Hematopoietic multipotent progenitor cell treated with erythropoietin and hydrocortisone succinate and interleukin-3 and kit ligand, for 4 days (in vitro differentiated cells): ENCODE results near the gene LTBP3.
A peak's percentile ranks its signal among the peaks of the same experiment; 100 is the strongest.
"Not testable (repeated sequence)": the region's sequence is repeated elsewhere in the genome, so short reads cannot be mapped to it uniquely, and the experiment has no call there.

Experiments
- DNase-seq: peaks from one replicate; pipeline ENCODE4 v3.0.0-alpha.2; 2015

LTBP3 gene

DNA sequence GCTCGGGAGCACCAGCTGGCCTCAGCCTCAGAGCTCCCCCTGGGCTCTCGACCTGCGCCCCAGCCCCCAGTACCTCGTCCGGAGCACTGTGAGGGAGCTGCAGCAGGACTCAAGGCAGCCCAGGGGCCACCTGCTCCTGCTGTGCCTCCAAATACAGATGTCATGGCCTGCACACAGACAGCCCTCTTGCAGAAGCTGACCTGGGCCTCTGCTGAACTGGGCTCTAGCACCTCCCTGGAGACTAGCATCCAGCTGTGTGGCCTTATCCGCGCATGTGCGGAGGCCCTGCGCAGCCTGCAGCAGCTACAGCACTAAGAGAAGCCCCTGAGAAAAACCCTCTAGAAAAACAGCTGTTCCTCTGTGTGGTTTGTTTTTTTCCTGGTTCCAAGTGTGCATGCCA, 13.3 kb upstream of the LTBP3 start:
- DNase-seq, result no peak

DNA sequence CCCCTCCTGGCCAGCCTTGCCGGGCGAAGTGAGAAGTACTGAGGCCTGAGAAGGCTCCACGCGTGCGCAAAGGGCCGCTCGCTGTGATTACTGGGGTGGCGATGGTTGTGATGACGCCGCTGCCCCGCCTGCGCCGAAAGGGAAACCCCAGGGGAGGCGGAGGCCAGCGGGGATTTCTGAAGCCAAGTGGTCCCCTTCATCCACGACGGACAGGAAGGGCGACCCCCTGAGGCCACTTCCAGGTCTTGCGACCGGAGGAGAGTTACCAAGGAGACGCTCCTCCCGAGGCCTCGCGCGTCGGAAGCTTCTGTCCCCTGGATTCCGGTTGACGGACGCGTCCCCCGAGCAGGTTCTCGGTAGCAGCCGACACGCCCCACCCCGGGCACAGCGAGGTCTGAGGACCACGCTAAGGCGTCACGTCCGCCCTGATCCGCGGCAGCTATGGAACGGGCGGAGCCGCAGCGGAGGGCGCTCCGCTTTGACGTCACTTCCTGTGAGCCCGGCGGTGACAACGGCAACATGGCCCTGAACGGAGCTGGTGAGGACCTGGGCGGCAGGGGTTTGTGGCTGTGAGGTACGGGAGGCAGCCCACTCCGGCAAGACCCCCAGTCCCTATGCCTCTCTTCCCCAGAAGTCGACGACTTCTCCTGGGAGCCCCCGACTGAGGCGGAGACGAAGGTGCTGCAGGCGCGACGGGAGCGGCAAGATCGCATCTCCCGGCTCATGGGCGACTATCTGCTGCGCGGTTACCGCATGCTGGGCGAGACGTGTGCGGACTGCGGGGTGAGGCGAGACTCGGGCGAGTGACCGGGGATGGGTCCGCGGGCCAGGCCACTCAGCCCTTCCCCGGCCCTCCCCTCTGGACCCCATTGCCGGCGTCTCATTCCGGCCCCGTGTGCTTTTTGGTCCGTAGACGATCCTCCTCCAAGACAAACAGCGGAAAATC, 12.1 kb upstream of the LTBP3 start, which contains the start of gene ZNRD2:
Gene ZNRD2, plus strand, starts transcription at position 505 of the 946 bp plus-strand sequence. Its CDS starts 15 bp downstream, at position 520.
- peak; percentile 99 for DNase-seq

DNA sequence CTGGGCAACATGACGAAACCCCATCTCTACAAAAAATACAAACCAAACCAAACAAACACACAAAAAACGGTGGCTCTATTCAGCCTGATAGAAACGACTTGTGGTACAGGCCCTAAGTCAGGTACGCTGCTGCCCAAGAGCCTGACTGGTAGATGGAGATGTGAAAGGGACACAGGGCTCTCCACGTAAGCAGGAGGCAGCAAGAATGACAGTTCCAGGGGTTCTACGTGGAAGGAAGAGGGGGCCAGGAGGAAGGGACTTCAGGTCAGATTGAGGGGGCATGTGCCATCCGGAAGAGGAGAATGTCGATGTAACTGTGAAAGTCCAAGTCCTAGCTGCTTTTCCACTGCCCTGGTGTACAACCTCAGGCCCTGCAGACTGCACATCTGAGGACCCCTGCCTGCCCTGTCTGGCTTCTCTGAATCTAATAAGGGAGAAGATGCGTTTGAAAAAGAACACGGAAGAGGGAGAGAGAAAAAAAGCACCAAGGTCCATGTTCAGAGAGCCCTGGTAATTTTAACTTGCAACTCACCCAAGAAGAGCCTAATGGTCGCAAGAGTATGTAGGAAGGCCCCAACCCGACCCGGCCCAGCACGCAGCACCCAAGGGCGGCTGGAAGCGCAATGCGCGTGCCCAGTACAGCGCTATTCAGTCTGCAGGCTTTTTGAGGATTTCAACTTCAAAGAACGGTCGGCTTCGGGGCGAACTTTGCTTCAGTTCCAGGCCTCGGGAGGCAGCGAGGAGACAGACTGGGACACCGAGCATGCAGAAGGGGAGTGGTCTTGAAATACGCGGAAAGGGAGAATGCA, 11.2 kb upstream of the LTBP3 start:
- no peak for DNase-seq

DNA sequence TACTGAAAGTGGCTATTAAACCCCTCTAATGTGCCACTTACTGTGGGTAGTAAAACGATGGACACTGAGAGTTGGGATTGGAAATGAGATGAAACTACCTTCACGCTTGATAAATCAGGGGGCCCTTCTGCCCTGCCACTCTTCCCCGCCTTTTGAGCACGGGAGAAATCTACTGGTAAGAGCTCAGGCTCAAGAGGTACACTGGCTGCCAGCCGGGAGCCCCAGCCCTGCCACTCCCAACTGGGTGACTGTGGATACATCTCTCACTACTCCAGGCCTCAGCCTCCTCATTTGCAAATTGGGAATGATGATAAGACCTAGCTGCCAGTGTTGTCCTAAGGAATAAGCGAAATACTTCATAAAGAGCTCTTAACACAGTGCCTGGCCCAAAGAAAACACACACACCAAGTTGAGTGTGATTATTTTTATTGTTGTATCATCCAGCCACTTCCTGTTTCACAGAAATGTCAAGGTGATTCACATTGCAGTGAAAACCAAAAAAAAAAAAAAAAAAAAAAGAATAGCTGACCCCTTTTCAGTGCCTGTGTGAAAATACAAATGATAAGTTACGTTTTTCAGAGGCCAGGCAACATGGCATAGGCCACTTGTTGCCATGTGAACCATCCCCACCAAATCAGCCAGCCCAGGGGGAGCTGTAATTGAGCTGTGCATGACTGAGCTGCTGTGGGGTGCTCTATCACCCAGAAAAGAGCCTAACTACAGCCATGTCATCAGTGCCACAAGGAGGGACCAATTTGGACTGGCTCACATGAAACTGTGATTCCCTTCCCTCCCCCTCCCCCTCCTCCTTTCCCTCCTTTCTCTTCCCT, 7.7 kb upstream of the LTBP3 start:
- DNase-seq, result no peak

DNA sequence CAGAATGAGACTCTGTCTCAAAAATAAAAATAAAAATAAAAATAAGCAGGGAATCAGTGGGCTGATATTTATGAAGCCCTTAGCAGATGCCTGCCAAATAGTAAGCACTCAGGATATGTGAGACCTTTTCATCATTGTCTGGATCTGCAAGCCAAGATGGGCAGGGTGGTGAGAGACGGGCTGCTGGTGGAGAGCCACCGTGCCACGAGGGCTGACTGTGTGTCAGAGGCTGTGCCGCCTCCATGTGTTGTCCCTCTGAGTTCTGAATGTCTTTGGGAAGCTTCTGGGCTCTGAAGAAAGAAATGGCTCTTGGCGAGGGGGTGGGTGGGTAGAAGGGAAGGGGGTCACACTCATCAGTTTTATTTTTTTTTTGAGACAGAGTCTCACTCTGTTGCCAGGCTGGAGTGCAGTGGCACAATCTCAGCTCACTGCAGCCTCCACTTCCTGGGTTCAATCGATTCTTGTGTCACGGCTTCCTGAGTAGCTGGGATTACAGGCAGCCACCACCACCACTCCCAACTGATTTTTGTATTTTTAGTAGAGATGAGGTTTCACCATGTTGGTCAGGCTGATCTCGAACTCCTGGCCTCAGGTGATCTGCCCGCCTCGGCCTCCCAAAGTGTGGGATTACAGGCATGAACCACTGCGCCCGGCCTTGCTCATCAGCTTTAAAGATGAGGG, 6.9 kb upstream of the LTBP3 start:
- not testable (repeated sequence) for DNase-seq

DNA sequence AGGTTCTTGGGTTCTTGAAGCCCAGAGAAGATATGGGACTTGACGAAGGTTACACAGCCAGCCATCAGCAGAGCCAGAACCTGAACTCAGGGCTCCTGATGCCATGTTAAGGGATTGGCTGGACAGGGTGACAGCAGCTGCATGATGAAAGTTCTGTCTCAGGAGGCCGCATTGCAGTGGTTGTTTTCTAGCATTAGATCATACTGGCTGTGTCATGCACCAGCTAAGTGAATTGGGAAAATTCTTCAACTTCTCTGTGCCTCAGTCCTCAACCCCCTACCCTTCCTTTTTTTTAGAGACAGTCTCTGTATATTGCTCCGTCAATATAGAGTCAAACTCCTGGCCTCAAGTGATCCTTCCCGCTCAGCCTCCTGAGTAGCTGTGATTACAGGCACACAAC, 5.4 kb upstream of the LTBP3 start:
- no peak for DNase-seq

DNA sequence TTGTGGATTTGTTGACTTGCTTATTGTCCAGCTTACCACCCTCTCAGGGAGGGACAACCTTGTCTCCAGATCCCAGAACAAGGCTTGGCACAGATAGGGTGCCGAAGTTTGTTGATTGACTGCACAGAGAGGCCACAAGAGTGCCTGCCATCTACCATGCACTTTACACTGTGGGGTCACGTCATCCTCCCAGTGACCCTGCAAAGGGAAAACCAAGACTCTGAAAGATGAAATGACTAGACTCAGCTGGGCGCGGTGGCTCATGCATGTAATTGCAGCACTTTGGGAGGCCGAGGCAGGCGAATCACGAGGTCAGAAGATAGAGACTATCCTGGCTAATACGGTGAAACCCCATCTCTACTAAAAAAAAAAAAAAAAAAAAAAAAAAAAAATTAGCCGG, 4.6 kb upstream of the LTBP3 start:
- DNase-seq, result no peak

DNA sequence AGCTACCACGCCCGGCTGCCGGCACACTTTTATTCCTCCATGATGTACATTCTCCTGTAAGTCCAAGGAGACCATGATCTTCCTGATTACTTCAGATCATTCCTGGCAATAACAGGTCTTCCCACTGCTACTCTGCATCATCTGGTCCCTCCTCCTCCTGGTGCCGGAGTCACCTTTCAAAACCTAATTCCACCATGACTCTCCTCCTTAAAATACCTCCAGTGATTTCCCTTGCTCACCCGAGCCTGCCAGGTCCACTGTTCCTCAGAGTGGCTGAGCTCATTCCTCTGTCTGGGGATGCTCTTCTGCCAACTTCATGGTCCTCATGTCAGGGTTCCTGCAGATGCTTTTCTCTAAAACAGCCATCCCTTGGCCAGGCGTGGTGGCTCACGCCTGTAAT, 3.9 kb upstream of the LTBP3 start:
- no peak for DNase-seq

DNA sequence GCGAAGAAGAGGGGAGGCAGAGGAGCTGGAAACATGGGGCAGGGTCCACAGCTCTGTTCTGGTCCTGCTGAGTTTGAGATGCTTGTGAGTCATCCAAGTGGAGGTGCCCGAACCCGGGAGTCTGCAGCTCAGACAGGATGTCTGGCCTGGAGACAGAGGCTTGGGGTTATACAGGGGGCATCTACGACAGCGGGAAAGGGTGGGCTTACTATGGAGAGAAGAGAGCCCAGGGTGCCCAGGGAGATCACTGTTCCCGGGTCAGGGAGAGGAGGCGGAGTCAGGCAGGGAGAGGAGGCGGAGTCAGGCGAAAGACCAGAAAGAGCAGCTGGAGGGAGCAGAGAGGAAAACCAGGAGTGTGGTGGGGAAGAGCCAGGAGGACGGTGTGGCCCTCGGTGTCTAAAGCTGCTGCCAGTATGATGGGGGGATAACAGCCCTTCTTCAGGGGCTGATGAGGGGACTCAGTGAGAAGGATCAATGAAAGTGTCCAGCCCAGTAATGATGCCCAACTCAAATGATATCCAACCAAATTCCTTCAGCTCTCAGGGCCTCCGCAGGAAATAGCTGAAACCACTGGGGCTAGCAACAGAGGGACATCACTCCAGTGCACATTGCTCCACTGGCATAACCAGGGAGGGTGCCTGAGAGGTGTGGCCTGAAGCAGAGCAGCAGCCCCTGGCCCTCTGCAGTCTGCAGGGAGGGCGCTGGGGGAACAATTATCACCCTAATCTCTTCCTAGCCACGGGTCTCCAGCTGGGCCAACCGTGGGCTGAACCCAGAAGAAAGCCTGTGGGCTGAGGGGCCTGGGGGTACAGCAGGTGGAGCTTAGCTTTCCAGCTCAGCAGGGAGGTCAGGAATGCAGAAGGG, 2.6 kb upstream of the LTBP3 start:
- DNase-seq, result peak; percentile 40

DNA sequence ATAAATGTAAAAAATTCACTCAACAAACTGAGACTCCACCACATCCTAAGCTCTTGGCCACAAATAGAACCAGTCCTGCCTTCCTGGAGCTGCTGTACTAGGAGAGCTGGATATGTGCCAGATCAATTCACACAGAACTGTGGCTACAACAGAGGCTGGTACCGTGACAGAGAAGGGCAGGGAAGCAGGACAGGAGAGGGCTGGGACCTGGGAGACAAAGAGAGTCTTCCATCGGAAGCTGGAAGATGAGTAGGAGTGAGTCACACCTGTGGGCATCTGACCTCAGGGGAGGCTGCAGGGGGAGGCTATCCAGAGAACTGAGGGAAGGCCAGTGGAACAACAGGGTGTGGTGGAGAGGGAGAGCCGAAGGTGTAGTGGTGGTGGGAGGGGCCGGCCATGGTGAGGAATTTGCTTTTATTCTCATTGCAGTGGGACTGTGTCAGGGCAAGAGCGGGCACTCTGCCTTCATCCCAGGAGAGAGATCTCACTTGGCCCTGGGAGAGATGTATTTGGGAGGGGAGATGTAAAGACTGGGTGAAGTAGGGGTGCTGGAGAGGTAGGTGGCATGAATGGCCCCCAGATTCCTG, 1.9 kb upstream of the LTBP3 start:
- peak; percentile 53 for DNase-seq

DNA sequence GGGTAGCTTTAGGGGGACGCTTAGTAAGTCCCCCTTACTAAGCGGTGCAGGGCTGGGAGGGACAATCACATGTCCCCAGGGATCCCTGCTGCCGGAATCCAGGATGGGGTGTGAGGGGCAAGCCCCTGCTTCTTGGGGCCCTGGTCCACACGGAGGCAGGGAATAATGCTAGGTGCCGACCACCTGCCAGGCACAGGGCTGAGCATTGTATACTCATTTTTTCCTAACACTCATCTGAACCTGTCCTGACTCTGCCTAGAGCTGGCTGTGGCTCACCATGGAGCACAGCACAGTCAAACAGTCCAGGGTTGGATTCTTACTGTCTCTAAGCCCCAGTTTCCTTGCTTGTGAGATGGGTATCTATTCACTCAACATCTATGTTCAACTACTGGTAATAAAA, 1.4 kb upstream of the LTBP3 start:
- no peak for DNase-seq

DNA sequence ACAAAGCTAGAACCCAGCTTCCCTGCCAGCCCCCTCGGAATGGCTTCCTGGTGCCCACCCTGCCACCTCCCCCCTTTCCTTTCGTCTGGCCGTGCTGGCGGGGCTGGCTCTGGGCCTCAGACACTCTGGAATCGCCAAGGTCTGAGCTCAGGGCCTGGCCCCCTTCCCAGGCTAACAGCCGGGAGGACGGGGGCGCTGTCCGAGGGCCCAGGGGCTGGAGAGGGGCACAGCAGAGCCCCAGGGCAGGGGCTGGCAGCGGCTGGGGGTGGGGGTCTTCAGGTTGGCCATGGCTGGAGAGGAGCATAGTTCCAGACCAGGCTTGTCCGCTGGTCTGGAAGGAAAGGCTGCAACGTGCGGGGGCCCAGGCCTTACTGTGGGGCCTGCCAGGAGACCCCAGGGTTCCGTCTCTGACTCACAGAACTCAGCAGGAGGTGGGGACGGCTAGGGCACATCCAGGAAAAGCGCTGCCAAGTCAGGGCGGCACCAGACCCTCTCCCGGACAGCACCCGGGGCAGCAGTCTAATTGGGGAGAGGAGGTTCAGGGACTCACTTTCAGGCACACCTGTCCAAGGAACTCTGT, 861 bp upstream of the LTBP3 start:
- DNase-seq, result no peak

DNA sequence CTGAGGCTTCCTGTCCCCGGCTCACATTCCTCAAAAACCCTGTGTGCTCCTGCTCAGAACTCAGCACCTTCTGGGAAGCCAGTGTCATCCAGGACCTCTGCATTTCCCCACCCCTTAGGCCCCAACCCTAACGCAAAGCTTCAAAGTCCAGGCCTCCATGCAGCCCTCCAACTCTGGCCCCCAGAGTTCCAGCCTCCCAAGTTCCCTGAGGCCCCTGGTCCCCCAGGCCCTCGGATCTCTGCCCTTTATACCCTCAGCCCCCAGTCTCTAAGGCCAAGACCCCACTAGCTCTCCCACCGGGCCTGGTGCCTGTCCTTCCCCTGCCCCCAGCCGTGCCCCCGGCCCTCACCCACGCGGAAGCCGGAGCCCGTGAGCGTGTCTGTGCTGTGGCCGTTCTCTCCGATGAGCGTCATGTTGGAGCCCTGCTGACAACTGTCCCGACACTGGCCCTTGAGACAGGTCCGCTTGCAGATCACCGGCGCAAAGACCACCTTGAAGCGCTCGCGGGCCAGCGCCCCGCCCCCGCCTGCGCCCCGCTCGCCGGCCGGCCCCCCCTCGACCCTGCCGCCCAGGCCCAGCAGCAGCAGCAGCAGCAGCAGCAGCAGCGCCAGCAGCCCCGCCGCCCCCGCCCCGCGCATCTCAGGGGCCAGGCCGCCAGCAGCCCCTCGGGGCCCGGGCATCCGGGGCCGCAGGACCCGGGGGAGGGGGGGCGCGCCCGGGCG, 718 bp downstream of the LTBP3 start:
- DNase-seq, result no peak

DNA sequence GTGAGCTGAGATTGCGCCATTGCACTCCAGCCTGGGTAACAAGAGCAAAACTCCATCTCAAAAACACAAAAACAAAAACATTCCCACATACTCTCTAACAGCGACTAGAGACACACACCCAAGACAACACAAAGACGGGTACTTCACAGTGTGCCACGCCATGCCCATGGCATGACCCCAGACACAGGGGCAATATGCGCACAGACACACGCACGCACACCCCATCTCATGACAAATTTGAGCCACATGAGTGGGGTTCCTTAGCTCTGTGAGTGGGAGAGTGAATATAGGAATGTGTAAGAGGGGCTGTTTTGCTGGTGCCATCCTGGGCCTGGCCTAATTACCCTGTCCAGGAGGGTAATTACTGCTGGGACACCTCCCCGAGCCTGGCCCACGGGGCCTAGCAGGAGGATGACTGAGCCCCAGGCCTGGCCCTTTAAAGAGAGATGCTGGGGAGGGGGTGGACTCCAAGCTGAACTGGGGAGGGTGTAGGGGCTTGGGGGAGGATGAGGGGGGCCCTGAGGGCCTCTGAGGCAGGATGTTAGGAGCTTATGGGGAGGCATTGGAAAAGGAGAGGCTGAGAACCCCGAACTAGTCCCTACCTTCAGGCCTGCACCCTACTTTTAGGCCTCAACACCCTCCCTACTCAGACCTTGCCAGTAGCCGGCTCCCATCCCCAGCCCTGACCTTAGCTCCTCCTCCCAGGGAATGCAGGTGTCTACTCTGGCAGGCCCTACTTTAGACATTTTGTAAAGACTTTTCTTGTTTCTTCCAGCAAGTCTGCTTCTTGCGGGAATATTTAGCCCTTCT, 1.5 kb downstream of the LTBP3 start:
- no peak for DNase-seq

DNA sequence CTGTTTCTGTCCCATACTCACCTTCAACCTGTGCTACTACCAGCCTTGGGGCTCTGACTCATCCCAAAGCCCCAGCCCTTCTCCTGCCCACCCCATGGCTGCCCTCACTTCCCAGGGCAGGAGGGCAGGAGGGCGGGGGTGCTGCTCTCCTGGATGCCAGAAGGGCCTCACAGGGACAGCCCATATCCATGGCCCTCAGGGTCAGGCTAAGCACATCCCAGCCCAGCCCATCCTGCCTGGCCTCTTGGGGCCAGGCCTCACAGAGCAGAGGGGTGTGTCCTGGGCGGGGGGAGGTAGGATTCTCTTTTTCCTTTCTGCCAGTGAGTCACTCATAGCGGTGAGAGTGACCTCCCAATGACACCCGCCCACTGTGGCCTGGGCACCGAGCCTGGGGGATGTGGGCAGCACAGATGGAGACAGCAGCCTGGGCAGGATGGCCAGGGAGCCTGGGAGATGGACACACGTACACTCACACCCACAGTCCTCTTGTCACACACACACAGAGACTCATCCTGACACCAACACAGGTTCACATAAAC, 2.4 kb downstream of the LTBP3 start:
- peak; percentile 65 for DNase-seq

DNA sequence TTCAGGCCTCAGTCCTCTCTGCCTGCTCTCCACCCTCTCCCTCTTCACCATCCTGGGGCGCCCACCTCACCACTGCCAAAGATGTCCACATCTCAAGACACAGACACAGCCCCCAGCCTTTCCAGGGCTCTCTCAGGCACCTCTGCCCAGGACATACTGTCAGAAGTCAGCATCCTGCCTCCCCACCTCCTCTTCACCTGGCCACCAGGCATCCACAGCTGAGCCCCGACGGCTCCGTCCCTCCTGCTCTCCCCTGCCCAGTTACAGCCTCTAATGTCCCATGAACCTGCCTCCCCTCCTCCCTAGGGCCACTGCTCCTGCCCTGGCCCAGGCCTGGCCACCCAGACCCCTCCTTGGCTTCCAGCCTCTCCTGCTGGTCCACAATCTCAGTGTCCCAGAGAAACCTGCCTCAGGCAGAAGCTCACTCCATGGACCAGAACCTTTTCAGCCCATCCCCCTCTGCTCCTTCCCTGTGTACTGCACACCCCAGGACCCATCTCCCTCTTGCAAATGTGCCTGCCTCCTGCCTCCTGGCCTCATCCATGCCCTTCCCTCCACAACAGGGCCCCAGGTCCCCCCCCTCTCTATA, 3.2 kb downstream of the LTBP3 start:
- DNase-seq, result no peak

DNA sequence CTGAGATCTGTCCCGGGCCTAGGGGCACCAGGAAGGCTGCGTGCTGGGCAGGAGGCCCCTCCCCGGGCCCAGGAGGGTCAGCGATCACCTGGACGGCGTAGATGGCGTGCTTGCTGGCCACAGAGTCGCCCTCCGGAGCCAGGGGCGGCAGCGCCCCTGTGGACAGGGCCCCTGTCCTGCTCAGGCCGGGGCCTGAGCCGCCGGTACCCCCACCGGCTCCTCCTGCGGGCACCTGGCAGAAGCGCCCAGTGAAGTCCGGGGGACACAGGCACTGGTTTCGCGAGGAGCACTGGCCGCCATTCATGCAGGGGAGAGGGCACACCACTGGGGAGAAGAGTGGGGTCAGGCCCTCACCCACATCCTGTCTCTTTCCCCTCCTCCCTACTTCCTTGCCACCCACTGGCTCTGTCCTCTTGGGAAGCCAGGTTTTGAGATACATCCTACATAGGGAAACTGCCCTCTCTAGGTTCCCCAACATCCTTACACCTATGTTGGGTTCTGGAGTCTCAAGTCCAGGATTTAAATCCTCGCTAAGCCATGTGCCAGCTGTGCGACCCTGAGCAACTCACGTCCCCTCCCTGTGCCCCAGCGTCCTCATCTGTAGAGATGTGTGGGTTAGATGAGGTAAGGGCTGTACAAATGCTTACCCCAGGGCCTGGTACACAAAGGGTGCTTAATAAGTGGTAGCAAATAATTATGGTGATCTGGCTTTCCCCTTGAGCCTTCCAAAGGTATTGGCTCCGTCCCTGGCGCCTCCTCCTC, 3.9 kb downstream of the LTBP3 start:
- DNase-seq, result no peak
